Transverse colon (tissue), 4 donors: ENCODE measurements around the gene C6orf163. TPM values are rescaled to one million over a fixed set of nuclear protein-coding genes. Genes with fewer than 3 reads are reported as not detected.
"Not testable (repeated sequence)": the region's sequence is repeated elsewhere in the genome, so short reads cannot be mapped to it uniquely, and the experiment has no call there.

Experiments
- DNase-seq: peaks from one replicate; pipeline ENCODE4 v3.0.0-alpha.2; 2019
- H3K27ac ChIP-seq, 4 donors: fragments of 200-600 bp; sonication (generic); 2 replicates each; pipeline ENCODE4 v1.5.1; 2016 to 2018; ENCODE audit warnings: inconsistent platforms in 4 of 4
- H3K27me3 ChIP-seq: fragments of 200-600 bp; sonication (generic); 2 replicates; pipeline ENCODE4 v1.5.1; 2017; ENCODE audit warnings: inconsistent platforms
- H3K36me3 ChIP-seq, 4 donors: fragments of 200-600 bp; sonication (generic); 2 replicates each; pipeline ENCODE4 v1.5.1; 2017 to 2019; ENCODE audit warnings: inconsistent platforms in 4 of 4
- H3K4me1 ChIP-seq, 4 donors: fragments of 200-600 bp; sonication (generic); 2 replicates each; pipeline ENCODE4 v1.5.1; 2017 to 2020; ENCODE audit warnings: inconsistent platforms in 4 of 4
- H3K4me3 ChIP-seq, 4 donors: fragments of 200-600 bp; sonication (generic); 1 replicate in 1 of 4; 2 replicates in 3 of 4; pipeline versions ENCODE4 v1.5.1 to v1.6.1; 2017 to 2019; ENCODE audit warnings: inconsistent platforms in 4 of 4
- H3K9me3 ChIP-seq, 2 donors: fragments of 200-600 bp; sonication (generic); 2 replicates each; pipeline ENCODE4 v1.5.1; 2017 to 2019; ENCODE audit warnings: inconsistent platforms in 2 of 2
- EP300 ChIP-seq: sonication (generic); formaldehyde crosslinking; IDR thresholded peaks from one replicate; pipeline ENCODE4 v1.6.1; 2017; ENCODE audit warnings: antibody characterized with exemption, low read depth
- POLR2A ChIP-seq: fragments of 450-650 bp; IDR thresholded peaks from one replicate; pipeline ENCODE4 v1.6.1; 2016; ENCODE audit warnings: antibody characterized with exemption, mild to moderate bottlenecking, moderate library complexity
- POLR2AphosphoS5 ChIP-seq, 3 donors: sonication (generic); formaldehyde crosslinking; IDR thresholded peaks; one replicate each; pipeline ENCODE4 v1.6.1; 2016; ENCODE audit warnings: antibody characterized with exemption in 3 of 3
- WGBS, 2 donors: methylation state at CpG; one replicate each; pipeline ENCODE4 v1.1.5; 2018; ENCODE audit warnings: low coverage in 1 of 2; 5-methylcytosine and 5-hydroxymethylcytosine counted together
- in situ Hi-C, 4 donors: fragments of 200-750 bp; cut with MboI; loops; one replicate each; pipeline versions ENCODE4 v1.15.0 to v1.15.1; 2017; ENCODE audit warnings: low sequenced_read_pairs in 3 of 4, low pct_ligation_motif_present in 1 of 4, low pct_unique_long_range_greater_than_20kb in 1 of 4
- intact Hi-C: fragments of 100-400 bp; cut with DNase I; formaldehyde crosslinking; loops from one replicate; pipeline ENCODE4 v1.15.1; 2023; ENCODE audit warnings: low total_unique reads
- total RNA-seq, 4 donors: library from RNA; depleted of rRNA; stranded (reverse); fragments of >200 nt; gene quantifications; one replicate each; pipeline ENCODE4 v1.1.0, GENCODE V29; 2016
- TF ChIP-seq, protein P1 (sequence below), 5 experiments: fragments of 200-600 bp in 3 of 5; fragments of 450-650 bp in 2 of 5; sonication (generic) in 3 of 5; IDR thresholded peaks; 1 replicate in 2 of 5; 2 replicates in 3 of 5; pipeline ENCODE4 v1.5.1; 2016 to 2017; ENCODE audit warnings: antibody characterized with exemption in 5 of 5, inconsistent platforms in 3 of 5, mild to moderate bottlenecking in 2 of 5, moderate library complexity in 1 of 5

Gene C6orf163
- 10 to 100 TPM in 1 of 4 donors, 1 to 10 TPM in 3; 3.0 to 14.4 (median 6.6) TPM for total RNA-seq

DNA sequence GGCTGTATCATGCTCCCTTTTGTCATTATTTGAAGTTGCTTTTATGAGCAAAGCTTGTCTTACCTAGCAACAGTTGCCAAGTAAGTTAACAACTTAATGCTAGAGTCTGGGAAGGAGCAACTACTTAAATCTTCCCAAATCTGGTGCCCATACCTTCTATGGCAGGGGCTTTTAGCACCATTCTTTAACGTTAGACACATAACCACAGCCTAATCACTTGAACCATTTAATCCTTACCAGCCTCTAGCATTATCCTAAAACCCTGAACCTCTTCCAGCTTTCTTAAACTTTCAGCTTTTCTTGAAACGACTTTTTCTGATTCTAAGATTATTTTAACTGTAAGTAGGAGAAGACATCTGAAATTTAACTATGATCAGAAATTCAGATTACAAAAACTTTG lies at the start of gene C6orf163:
C6orf163 (plus strand) TSS at position 83 of the 400 bp plus-strand sequence; CDS start at position 370, 287 bp downstream.
- H3K9me3 ChIP-seq: no peaks in the 10 kb centered on the region
- intact Hi-C loops (no loop called here), in situ Hi-C loops (no loop called here)

DNA sequence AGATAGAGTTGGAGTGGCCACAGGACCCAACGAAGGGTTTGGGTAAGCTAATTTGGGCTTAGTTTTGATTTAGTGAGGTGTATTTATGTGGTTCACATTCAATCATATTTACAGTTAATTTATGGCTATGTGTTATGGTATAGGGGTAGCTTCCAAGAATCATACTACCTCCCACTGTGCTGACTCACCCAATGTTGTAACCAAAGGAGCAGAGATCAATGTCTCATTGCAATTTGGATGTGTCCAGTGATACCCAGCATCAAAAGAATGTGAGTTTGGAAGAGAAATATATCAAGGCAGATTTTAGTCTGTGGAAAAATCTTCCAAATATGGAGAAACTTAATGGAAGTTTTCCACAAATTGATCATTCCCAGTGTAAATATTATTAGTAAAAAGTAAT lies 47.5 kb upstream of the C6orf163 start:
- no peaks in the 10 kb centered on the region for H3K9me3 ChIP-seq
- in situ Hi-C loops (no loop called here), intact Hi-C loops (no loop called here)
- WGBS, 2 donors: 40 to 58% methylated on average over 1 of the region's 1 CpG
- no peak for DNase-seq
- TF ChIP-seq POLR2A (no peak), POLR2AphosphoS5 (IDR thresholded peaks at IDR 0.05) (no peak), EP300 (no peak)
- TF ChIP-seq, protein P1, sequence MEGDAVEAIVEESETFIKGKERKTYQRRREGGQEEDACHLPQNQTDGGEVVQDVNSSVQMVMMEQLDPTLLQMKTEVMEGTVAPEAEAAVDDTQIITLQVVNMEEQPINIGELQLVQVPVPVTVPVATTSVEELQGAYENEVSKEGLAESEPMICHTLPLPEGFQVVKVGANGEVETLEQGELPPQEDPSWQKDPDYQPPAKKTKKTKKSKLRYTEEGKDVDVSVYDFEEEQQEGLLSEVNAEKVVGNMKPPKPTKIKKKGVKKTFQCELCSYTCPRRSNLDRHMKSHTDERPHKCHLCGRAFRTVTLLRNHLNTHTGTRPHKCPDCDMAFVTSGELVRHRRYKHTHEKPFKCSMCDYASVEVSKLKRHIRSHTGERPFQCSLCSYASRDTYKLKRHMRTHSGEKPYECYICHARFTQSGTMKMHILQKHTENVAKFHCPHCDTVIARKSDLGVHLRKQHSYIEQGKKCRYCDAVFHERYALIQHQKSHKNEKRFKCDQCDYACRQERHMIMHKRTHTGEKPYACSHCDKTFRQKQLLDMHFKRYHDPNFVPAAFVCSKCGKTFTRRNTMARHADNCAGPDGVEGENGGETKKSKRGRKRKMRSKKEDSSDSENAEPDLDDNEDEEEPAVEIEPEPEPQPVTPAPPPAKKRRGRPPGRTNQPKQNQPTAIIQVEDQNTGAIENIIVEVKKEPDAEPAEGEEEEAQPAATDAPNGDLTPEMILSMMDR (IDR thresholded peaks at IDR 0.05): no peak
- no peak overlapping the region for H3K4me3 ChIP-seq
- no peaks in the 10 kb centered on the region for H3K4me1 ChIP-seq
- no peak overlapping the region for H3K27ac ChIP-seq
- H3K27me3 ChIP-seq: peaks cover 22% of the 10 kb centered on the region
- no peaks in the 10 kb centered on the region for H3K36me3 ChIP-seq

More for the DNA sequence above, at the start of gene C6orf163:
- TF ChIP-seq, protein P1 (IDR thresholded peaks at IDR 0.05): no peak
- no peak for TF ChIP-seq POLR2A
- no peak for TF ChIP-seq POLR2AphosphoS5 (IDR thresholded peaks at IDR 0.05)
- no peak for TF ChIP-seq EP300
- Histone ChIP-seq H3K27me3 (no peaks in the 10 kb centered on the region), H3K4me3 (no peak within 1 kb of the TSS), H3K4me1 (no peaks in the 10 kb centered on the region), H3K36me3 (no peaks in the 10 kb centered on the region), H3K27ac (no peak within 1 kb of the TSS)
- 68 to 96% methylated on average over 2 of the region's 2 CpGs for WGBS, 2 donors
- no peak for DNase-seq

DNA sequence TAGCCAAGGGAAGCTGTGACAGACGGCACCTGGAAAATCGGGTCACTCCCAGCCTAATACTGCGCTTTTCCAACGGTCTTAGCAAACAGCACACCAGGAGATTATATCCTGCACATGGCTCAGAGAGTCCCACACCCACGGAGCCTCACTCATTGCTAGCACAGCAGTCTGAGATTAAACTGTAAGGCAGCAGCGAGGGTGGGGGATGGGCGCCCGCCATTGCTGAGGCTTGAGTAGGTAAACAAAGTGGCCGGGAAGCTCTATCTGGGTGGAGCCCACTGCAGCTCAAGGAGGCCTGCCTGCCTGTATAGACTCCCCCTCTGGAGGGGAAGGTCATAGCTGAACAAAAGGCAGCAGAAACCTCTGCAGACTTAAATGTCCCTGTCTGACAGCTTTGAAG lies 43.3 kb upstream of the C6orf163 start:
- H3K4me1 ChIP-seq, H3K4me3 ChIP-seq, H3K36me3 ChIP-seq, DNase-seq, intact Hi-C loops, H3K27ac ChIP-seq, H3K27me3 ChIP-seq, H3K9me3 ChIP-seq, in situ Hi-C loops: not testable (repeated sequence)
- 86% methylated on average over 9 of the region's 9 CpGs; no CpG with 5 or more reads in 1 of the 2 donors for WGBS, 2 donors

DNA sequence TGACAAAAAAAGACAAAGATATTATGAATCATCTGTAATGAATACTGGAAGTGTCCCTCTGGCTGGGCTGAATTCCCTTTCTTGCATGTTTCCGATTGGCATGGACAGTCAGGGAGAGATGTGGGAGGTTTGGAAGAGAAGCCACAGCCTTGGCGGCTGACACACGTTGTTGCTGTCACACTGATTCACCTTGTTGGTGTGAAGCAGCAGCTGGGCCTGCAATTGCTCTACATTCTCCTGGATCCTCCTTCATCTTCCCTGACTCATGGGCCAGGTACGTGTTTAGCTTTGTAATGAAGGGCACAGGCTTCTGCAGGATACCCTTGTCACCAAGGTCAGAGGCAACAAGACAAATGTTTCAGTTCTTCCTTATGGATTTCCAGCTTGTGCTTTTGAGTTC lies 35.6 kb upstream of the C6orf163 start:
- no peaks in the 10 kb centered on the region for H3K36me3 ChIP-seq
- no peak overlapping the region for H3K27ac ChIP-seq
- 62 to 87% methylated on average over 3 to 4 of the region's 4 CpGs for WGBS, 2 donors
- H3K4me3 ChIP-seq: no peak overlapping the region
- no peak for TF ChIP-seq POLR2AphosphoS5 (IDR thresholded peaks at IDR 0.05)
- TF ChIP-seq, protein P1 (IDR thresholded peaks at IDR 0.05): no peak
- TF ChIP-seq EP300: no peak
- TF ChIP-seq POLR2A: no peak
- H3K27me3 ChIP-seq: peaks cover 18% of the 10 kb centered on the region
- DNase-seq: no peak
- intact Hi-C loops: no loop called here
- in situ Hi-C loops: no loop called here
- H3K4me1 ChIP-seq: no peaks in the 10 kb centered on the region
- H3K9me3 ChIP-seq: no peaks in the 10 kb centered on the region

DNA sequence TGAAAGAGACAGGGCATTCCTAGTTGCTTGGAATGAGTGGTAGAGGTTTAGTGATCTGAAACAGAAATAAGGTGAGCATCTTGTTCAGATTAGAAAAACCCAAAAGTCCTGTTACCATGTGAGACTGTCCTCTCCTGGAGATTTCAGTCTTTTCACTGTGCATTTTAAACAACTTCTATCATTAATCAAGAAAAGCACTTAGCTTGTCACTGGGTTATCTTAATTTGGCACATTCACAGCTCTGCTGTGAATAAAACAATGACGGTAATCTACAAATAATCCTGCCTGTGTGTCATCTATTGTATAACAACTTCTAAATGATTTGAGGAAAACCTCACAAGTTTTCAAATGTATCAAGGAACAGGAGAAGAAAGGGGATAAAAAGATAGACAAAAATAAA lies 31.8 kb upstream of the C6orf163 start:
- WGBS, 2 donors: 26 to 58% methylated on average over 1 of the region's 1 CpG
- intact Hi-C loops: no loop called here
- no peak for DNase-seq
- Histone ChIP-seq H3K4me1 (no peaks in the 10 kb centered on the region), H3K9me3 (no peaks in the 10 kb centered on the region), H3K27ac (no peak overlapping the region), H3K4me3 (no peak overlapping the region), H3K36me3 (no peaks in the 10 kb centered on the region), H3K27me3 (peaks cover 30% of the 10 kb centered on the region)
- in situ Hi-C loops: no loop called here
- TF ChIP-seq, protein P1 (IDR thresholded peaks at IDR 0.05): no peak
- TF ChIP-seq EP300 (no peak), POLR2A (no peak), POLR2AphosphoS5 (IDR thresholded peaks at IDR 0.05) (no peak)
